GM18861 (cell line): ENCODE results near the gene ENO1.

ENCODE experiments used
- ATAC-seq: cut with Tn5 transposase; IDR thresholded peaks from one replicate; pipeline ENCODE4 v1.9.1; 2021; ENCODE audit not compliant: unreplicated experiment

ENO1 gene

DNA sequence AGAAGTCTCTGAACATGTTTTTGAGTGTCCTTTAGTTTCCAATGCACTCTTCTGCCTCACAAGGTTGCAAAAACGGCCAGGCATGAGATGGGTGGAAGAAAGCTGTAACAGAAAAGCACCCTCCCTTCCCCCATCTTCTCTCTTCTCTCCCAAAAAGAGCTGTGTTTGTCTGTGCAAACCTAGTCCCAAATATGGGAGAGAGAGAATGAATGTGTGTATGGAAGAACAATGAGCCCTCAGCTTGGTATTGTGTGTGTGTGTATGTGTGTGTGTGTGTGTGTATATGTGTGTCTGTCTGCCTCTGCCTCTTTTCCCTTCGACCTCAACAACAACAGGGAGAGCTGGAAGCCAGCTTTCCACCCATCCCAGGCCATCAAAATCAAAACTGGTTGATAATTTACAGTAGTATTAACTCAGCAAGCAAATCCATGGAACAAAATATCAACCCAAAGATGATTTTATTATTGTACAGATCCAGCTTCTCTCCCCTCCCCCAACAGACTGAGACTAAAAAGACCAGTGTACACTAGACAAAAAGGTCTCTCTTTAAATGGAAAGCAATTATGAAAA lies 62.8 kb downstream of the ENO1 start:
- no peak for ATAC-seq

DNA sequence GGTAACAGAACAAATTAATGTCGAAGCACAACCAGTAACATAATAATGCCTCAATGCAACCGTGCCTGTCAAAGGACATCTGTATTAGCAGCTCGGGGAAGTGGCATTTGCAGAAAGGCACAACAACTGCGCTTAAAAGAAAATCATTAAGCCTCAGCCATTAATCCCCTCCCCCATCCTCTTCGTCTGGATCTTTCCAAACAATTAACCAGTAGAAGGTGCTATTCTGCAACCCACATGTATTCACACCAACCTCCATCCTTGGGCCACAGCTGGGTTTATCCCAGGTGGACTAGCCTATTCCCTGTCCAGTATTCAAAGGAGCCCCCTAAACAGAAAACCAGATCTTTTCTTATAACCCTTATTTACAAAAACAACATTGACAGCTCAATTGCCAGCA lies 63.6 kb downstream of the ENO1 start:
- no peak for ATAC-seq

DNA sequence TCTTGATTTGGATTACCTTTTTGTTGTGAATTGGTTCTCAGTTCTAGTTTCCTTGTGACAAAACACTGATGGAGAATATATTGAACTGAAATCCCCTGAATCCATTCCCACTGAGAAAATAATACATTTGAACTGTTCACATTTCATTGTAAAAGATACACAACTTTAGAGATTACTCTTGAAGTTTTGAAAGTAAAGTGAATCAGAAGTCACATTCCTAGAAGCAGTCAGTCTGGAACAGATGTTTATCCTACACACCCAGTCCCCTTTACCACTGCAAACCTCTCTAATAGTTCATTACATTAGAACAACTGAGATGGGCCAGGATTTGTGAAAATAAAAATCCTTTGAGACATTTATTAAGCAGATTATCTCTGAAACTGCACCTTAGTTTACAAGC lies 64.5 kb downstream of the ENO1 start:
- ATAC-seq, result no peak

GRCh38 chr1:8813016-8813763 lies 65.3 kb downstream of the ENO1 start:
- no peak for ATAC-seq

GRCh38 chr1:8812081-8812480 lies 66.4 kb downstream of the ENO1 start:
- ATAC-seq, result no peak
